ENCODE data around the gene SSNA1. TPM values are rescaled to one million over a fixed set of nuclear protein-coding genes. Genes with fewer than 3 reads are reported as not detected.

SSNA1 gene
- total RNA-seq, 6 experiments from 2014 or later = 21.5 to 53.3 (median 25.5) TPM

GRCh38 chr9:137161558-137162486, 26.7 kb upstream of the SSNA1 start:
- intact Hi-C loops (cut with DNase I) = loop anchor here in 1 of 2 donors (10.0 kb wide), 1 partner anchor 613 kb away; no protein-coding TSS in a partner anchor
- TF ChIP-seq POLR2A (IDR thresholded peaks at IDR 0.05) (no peak), CTCF (IDR thresholded peaks at IDR 0.05) (no peak)
- ATAC-seq (no peak), DNase-seq (no peak)
- Histone ChIP-seq H3K4me1 (peaks cover 0 to 6% (median 0%) of the 10 kb centered on the region in 4 donors), H3K9me3 (no peaks in the 10 kb centered on the region), H3K4me3 (no peak overlapping the region), H3K27ac (no peak overlapping the region), H3K36me3 (no peaks in the 10 kb centered on the region), H3K27me3 (peaks cover 6 to 42% of the 10 kb centered on the region in 2 donors)
- WGBS (ENCODE audit: insufficient coverage, low coverage, low lambda C conversion rate, missing lambda C conversion rate) = 13% methylated on average over 12 of the region's 71 CpGs

- H3K27me3 ChIP-seq = peaks cover 6 to 48% of the 10 kb centered on the region in 2 donors
- peaks cover 0 to 8% (median 0%) of the 10 kb centered on the region in 4 donors for H3K4me1 ChIP-seq
- no peaks in the 10 kb centered on the region for H3K36me3 ChIP-seq
- 0% methylated on average over 4 of the region's 74 CpGs for WGBS (ENCODE audit: insufficient coverage, low coverage, low lambda C conversion rate, missing lambda C conversion rate)
- ATAC-seq = peak; percentile 53 to 79 (median 74)
- peak in 1 of 3 donors; percentile 68 for DNase-seq
- intact Hi-C loops (cut with DNase I) = loop anchor here in 1 of 2 donors (10.0 kb wide), 1 partner anchor 612 kb away; no protein-coding TSS in a partner anchor
- TF ChIP-seq POLR2A (IDR thresholded peaks at IDR 0.05) (no peak), CTCF (IDR thresholded peaks at IDR 0.05) (peak in 3 of 4 donors; percentile 24 to 39 (median 35))
- no peaks in the 10 kb centered on the region for H3K9me3 ChIP-seq
- peak overlapping the region in 1 of 3 donors; percentile 19 for H3K4me3 ChIP-seq
- H3K27ac ChIP-seq = no peak overlapping the region
These were observed 25.7 kb upstream of the SSNA1 start for GRCh38 chr9:137162505-137163364.

GRCh38 chr9:137163365-137163715, 25.1 kb upstream of the SSNA1 start:
- intact Hi-C loops (cut with DNase I) = loop anchor here in 1 of 2 donors (10.0 kb wide), 1 partner anchor 611 kb away; no protein-coding TSS in a partner anchor
- TF ChIP-seq POLR2A (IDR thresholded peaks at IDR 0.05) (no peak), CTCF (IDR thresholded peaks at IDR 0.05) (no peak)
- ATAC-seq = peak in 1 of 4 donors; percentile 4
- Histone ChIP-seq H3K27ac (no peak overlapping the region), H3K4me3 (peak overlapping the region in 1 of 3 donors; percentile 19), H3K9me3 (no peaks in the 10 kb centered on the region), H3K27me3 (peaks cover 6 to 53% of the 10 kb centered on the region in 2 donors), H3K4me1 (peaks cover 0 to 14% (median 0%) of the 10 kb centered on the region in 4 donors), H3K36me3 (no peaks in the 10 kb centered on the region)
- DNase-seq = no peak
- WGBS (ENCODE audit: insufficient coverage, low coverage, low lambda C conversion rate, missing lambda C conversion rate) = 12% methylated on average over 3 of the region's 26 CpGs

- no peak overlapping the region for H3K4me3 ChIP-seq
- intact Hi-C loops (cut with DNase I) = loop anchor here in 1 of 2 donors (10.0 kb wide), 1 partner anchor 611 kb away; no protein-coding TSS in a partner anchor
- DNase-seq (no peak), ATAC-seq (no peak)
- no peaks in the 10 kb centered on the region for H3K36me3 ChIP-seq
- H3K9me3 ChIP-seq = no peaks in the 10 kb centered on the region
- H3K27ac ChIP-seq = no peak overlapping the region
- no peak for TF ChIP-seq CTCF (IDR thresholded peaks at IDR 0.05)
- no CpG with 5 or more reads among the region's 22 CpGs for WGBS (ENCODE audit: insufficient coverage, low coverage, low lambda C conversion rate, missing lambda C conversion rate)
- peaks cover 6 to 57% of the 10 kb centered on the region in 2 donors for H3K27me3 ChIP-seq
- peaks cover 0 to 18% (median 0%) of the 10 kb centered on the region in 4 donors for H3K4me1 ChIP-seq
These were observed 24.7 kb upstream of the SSNA1 start for GRCh38 chr9:137163805-137164204.
